Superior temporal gyrus (tissue), 1 donor: ENCODE results near the gene DNAJB6.

Experiments
- DNase-seq: peaks from one replicate; pipeline ENCODE4 v3.0.0-alpha.2; 2016; ENCODE audit errors: extremely low spot score

DNAJB6 gene

GRCh38 chr7:157409753-157410727, 73.2 kb downstream of the DNAJB6 start:
- no peak for DNase-seq

DNA sequence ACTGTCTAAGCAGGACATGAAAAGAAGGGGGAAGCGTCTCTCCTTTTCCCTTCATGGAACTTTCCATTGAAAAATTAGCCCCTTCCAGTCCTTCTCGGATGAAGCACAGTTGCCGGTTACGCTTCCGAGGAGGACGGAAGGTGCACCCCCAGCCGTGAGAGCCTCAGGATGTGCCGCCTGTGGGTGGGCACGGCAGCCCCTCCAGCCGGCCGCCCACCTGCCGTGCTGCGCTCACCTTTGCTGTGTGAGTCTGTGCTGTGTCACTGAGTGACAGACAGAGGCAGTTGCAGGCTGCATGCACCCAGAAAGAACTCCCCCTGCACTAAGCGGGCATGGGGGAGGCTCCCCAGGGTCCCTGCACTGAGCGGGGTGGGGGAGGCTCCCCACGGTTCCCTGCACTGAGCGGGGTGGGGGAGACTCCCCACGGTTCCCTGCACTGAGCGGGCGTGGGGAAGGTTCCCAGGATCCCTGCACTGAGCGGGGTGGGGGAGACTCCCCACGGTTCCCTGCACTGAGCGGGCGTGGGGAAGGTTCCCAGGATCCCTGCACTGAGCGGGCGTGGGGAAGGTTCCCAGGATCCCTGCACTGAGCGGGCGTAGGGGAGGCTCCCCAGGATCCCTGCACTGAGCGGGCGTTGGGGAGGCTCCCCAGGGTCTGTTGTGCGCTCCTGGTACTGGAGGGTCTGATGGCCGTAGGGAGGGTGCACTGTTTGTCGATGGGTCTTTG, 74.2 kb downstream of the DNAJB6 start:
- no peak for DNase-seq

DNA sequence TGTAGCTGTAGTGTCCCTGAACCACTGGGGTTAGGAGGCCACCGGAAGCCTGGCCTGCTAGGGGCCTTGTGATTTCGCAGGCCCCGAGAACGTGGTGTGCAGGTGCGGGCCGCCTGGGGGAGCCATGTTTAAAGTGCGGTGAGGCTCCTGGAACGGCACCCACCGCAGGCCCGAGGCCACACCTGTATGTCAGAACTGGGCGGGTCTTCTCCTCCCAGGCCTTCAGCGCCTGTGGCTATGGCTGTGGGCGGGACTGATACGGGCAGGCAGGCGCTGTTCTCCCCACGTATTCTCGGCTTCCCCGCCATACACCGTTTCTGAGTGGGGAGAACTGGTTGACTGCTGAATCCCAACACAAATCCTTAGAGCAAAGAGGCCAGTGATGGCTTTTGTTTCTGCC, 74.8 kb downstream of the DNAJB6 start:
- no peak for DNase-seq

- DNase-seq = no peak
Observed at GRCh38 chr7:157412021-157412443, 75.2 kb downstream of the DNAJB6 start.

GRCh38 chr7:157412491-157413180, 75.8 kb downstream of the DNAJB6 start:
- DNase-seq = no peak

- DNase-seq = no peak
Observed at GRCh38 chr7:157413881-157414701, 77.3 kb downstream of the DNAJB6 start.

- no peak for DNase-seq
Observed at GRCh38 chr7:157414702-157415096, 77.9 kb downstream of the DNAJB6 start.

GRCh38 chr7:157415486-157415885, 78.7 kb downstream of the DNAJB6 start:
- no peak for DNase-seq

DNA sequence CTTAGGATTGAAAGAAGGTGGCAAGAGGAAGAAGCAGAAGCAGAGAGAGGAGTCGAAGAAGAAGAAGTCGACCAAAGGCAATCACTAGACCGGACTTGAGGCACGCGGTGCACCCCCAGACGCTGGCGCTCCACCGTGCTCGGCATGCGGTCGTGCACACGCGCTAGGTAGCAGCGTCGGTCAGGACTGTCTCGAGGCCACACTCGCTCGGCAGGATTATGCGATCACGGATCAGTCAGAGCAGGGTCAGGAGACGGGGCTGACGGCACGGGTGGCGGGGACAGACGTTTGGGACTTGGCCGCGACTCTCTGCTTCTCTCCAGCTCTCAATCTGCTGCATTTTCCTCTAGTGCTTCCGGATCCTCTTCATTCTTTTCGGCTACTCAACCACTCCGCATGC, 79.2 kb downstream of the DNAJB6 start:
- DNase-seq = no peak

DNA sequence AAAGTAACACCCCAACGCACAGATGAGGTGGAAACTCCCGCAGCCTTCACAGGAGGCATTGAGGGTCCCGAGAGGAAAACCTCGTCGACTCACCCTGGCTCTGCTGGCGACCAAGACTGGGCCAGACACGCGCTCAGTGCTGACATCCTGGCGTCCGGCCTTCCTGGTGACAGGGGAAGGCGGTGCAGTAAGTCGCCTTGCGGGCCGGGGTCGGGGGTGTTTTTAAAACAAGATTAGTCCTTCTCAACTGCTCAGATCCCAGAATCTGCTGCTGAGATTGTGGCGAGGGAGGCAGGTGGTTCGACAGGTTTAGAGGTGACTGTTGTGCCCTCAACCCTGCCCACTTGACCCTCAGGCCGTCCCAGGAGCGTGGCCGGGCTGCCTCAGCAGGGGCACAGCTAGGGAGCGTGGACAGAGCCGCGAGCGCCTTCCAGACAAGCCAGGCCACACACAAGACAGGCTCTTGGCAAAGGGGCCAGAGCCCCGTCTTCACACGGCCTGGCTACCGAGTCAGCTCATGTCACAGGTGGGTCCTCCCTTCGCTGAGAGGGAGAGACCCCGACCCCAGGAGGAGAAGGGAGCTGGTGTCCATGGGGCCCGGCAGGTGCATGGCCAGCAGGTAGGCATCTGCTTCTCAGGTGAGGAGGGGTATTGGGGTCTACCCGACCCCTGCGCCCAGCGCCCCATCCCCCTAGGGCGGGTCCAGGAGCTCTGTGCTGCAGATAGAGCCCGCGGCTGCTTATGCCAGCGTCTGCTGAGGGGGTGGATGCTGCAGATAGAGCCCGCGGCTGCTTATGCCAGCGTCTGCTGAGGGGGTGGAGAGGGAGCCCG, 81.6 kb downstream of the DNAJB6 start:
- no peak for DNase-seq

- DNase-seq = no peak
Observed at GRCh38 chr7:157419035-157419293, 82.2 kb downstream of the DNAJB6 start.

DNA sequence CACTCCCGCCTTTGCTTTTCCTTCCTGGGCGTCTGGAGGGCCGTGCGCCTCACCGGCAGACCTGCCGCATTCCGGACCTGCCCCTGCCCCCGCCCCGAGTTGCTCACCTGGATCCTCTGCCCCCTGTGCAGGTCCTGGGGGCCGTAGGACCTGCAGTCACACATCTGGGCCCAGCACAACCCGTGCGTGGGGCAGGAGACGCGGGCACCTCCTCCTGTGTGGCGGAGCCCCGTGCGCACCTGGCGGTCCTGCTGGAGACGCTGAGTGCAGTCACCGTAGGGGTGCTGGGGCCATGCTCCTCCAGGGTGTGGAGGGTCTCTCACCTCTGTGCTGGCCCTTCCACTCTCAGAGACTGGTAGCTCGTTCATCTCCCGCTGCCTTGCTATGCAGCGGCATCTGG, 85.5 kb downstream of the DNAJB6 start:
- DNase-seq = no peak

DNA sequence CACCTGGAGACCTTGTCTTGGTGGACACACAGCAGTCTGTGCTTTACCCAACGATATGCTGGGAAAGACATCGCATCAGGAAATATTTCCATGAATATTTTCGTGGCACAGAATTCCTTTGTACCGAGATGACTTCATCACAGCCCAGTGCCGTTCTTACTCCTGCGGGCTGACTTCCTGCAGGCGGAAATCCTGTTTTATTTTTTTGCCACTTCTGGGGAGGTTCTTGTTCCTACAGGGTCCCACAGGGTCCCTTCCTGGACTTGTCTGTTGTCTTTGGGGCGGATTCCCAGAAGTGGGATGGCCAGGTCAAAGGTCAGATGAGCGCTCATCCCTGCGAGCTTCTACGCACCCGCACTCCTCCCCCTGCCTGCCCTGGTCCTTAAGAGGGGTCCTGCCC, 86.5 kb downstream of the DNAJB6 start:
- no peak for DNase-seq

- no peak for DNase-seq
Observed at GRCh38 chr7:157423886-157424565, 87.2 kb downstream of the DNAJB6 start.

DNA sequence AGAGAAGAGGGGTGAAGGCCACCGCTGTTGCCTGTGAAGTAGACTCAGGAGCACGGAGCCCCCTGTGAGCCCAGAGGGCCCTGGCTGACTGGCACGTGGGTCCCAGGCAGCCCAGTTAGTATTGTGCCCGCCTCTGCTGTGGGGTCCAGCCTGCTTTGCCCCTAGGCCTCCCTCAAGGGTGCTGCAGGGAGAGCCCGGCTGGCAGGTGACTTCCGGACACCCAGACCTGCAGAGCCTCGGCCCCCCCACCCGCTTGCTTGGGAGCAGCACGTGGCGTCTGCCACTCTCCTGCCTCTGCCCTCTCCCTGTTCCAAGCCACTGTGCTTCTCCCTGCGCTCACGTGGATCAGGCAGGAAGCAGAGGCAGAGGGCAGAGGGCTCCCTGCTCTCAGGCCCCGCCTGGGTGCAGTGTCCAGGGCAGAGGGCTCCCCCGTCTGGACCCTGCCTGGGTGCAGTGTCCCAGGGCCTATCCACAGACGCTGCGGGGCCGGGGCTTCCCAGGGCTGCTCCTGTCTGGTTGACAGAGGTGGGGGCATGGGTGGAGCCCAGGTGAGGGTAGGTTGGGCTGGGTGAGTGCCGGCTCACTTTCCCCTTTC, 88.4 kb downstream of the DNAJB6 start:
- no peak for DNase-seq

GRCh38 chr7:157425761-157426160, 89.0 kb downstream of the DNAJB6 start:
- no peak for DNase-seq

GRCh38 chr7:157426463-157427301, 89.9 kb downstream of the DNAJB6 start:
- DNase-seq = no peak

DNA sequence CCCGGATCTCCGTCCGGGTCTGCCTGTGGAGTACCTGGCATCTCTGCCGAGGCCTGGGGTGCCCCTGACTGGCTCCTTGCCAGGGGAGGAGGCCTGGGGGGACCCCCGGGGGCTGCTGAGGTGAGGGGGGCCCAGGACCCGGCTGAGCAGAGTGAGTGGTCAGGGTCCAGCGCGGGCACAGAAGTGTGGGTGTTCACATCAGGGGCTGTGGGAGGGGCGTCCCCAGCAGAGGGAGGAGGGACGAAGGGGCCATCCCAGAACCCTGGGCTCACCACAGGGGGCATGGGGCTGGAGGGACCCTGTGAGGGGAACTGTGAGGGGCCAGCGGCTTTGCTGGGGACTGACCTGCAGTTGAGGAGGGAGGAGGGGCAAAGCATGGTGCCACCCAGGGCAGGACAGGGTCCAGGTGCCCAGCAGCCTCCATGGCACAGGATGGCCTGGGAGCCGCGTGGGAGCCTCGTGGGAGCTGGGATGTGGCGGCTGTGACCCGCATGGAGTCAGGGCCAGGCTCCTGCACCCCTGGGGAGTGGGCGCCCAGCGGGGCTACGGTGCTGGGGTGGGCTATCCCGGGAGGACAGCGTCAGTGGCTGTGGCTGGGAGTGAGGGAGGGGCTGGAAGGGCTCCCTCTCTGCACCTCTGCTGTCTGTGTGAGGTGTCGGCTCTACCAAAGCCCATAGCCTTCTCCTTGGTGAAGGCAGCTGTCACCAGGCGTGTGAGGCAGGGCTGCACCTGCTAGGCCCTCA, 91.2 kb downstream of the DNAJB6 start:
- DNase-seq = no peak
